Measurements from ENCODE around the gene FAM200A. TPM values are rescaled to one million over a fixed set of nuclear protein-coding genes. Genes with fewer than 3 reads are reported as not detected.
A peak's percentile ranks its signal among the peaks of the same experiment; 100 is the strongest.

FAM200A gene
- total RNA-seq, result 10.6 and 10.9 TPM in 2 replicates
- long read RNA-seq, transcript FAM200A-202 (2 exons, 2,480 nt), result major isoform, 38 of 41 reads
- long read RNA-seq, partial matches to known transcripts, result 0 of 41 reads
- long read RNA-seq, other reads (novel, unspliced or antisense), result 3 of 41 reads

DNA sequence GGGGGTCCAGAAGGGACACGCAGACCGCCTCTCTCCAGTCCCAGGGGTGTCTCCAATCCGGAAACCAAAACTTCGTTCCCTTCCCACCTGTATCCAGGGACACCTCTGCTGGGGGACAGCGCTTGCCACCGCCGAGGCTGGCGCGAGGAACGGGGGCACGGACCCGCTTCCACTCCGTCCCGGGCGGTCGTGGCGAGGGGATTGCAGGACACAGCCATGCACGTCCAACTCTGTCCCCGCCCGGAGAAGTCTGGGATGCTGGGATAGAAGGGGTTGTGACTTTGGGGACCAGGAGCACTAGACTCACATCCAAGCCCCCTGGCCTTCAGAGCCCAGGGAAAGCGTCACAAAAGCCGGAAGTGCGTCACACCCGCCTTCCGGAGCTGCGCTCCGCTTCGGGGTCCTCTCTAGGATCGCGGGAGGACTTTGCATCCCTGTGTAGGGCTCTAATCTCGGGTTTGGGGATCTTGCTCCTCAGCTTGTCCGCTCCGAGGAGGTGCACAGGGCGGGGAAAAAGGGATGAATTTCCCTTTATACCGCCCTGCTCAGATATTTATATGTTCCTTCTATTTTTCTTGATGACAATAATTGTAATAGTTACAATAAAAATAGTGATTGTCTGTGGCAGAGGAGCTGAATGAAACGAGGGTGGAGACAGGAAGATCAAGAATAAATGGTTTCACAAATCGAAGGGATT is at the start of gene FAM200A:
Gene FAM200A, minus strand, starts transcription at position 348 of the 697 bp plus-strand sequence. CDS start 3,707 bp downstream, outside the sequence.
- peaks cover 28% of the 10 kb centered on the region for H3K36me3 Mint-ChIP-seq (ENCODE audit: low read depth)
- H3K4me1 Mint-ChIP-seq, result peaks cover 22% of the 10 kb centered on the region
- H3K27ac Mint-ChIP-seq (ENCODE audit: unreplicated experiment), result peak within 1 kb of the TSS; percentile 93
- peaks cover 3% of the 10 kb centered on the region for H3K9me3 Mint-ChIP-seq
- H3K4me3 Mint-ChIP-seq, result peak within 1 kb of the TSS; percentile 93
- TF ChIP-seq, protein P1, sequence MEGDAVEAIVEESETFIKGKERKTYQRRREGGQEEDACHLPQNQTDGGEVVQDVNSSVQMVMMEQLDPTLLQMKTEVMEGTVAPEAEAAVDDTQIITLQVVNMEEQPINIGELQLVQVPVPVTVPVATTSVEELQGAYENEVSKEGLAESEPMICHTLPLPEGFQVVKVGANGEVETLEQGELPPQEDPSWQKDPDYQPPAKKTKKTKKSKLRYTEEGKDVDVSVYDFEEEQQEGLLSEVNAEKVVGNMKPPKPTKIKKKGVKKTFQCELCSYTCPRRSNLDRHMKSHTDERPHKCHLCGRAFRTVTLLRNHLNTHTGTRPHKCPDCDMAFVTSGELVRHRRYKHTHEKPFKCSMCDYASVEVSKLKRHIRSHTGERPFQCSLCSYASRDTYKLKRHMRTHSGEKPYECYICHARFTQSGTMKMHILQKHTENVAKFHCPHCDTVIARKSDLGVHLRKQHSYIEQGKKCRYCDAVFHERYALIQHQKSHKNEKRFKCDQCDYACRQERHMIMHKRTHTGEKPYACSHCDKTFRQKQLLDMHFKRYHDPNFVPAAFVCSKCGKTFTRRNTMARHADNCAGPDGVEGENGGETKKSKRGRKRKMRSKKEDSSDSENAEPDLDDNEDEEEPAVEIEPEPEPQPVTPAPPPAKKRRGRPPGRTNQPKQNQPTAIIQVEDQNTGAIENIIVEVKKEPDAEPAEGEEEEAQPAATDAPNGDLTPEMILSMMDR (conservative IDR thresholded peaks at IDR 0.05), result no peak
- no peaks in the 10 kb centered on the region for H3K27me3 Mint-ChIP-seq (ENCODE audit: low read depth)
- DNase-seq (ENCODE audit: low read depth, low spot score), result peak; percentile 72

DNA sequence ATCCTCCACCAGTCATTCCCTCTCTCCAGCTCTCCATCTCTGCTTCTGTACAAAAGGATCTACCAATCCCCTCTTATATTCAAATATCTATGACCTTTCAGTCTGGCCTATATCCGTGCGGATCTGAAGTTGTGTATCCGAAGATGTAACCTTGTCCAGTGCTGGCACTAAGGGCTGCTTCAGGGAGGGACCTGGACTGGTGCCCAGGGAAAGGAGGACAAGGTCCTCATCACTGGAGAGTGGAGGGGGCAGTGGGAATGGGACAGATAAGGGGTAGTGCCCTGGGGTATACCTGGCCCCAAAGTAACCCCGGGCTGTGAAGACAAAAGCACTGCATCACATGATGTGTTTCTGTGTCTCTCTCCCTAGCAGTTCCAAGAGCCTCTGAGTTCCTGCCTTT is 47.9 kb upstream of the FAM200A start:
- H3K4me1 Mint-ChIP-seq, result no peaks in the 10 kb centered on the region
- no peaks in the 10 kb centered on the region for H3K9me3 Mint-ChIP-seq
- TF ChIP-seq, protein P1 (conservative IDR thresholded peaks at IDR 0.05), result no peak
- no peaks in the 10 kb centered on the region for H3K27me3 Mint-ChIP-seq (ENCODE audit: low read depth)
- no peaks in the 10 kb centered on the region for H3K36me3 Mint-ChIP-seq (ENCODE audit: low read depth)
- no peak overlapping the region for H3K4me3 Mint-ChIP-seq
- H3K27ac Mint-ChIP-seq (ENCODE audit: unreplicated experiment), result no peak overlapping the region
- DNase-seq (ENCODE audit: low read depth, low spot score), result no peak

DNA sequence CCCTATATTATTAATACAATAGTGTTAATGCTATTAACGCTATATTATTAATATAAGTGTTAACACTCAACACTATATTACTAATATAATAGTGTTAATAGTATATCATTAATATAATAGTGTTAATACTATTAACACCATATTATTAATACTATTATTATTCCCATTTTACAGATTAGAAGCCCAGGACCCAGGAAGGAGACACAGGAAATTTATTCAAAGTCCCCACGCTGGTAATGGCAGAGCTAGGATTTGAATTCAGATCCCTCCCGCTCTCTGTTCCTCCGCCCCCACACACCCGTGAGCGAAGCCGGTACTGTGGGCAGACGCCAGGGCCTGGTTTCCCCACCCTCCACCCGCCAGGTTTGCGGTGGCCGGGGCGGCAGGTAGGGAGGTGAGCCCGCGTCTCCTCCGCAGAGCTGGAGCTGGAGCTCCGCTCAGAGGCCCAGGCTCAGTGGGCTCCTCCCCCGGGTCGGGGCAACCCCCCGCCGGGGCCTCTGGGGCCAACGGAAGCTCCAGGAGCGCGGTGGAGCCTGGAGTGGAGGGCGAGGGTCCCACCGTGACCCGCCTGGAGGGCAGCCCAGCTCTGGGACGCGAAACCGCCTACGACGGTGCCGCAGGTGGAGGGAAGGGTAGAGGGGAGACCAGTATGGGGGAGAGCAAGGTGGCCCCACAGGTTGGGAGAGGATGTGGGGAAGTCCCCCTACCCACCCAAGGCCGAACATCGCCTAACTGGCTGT is 46.0 kb upstream of the FAM200A start, which contains the start of gene TMEM225B:
Gene TMEM225B, plus strand, starts transcription at position 506 of the 740 bp plus-strand sequence. CDS start 6,122 bp downstream, outside the sequence.
- DNase-seq (ENCODE audit: low read depth, low spot score), result no peak
- Mint-ChIP-seq H3K9me3 (no peaks in the 10 kb centered on the region), H3K27ac (ENCODE audit: unreplicated experiment) (no peak within 1 kb of the TSS), H3K4me3 (no peak within 1 kb of the TSS), H3K27me3 (ENCODE audit: low read depth) (no peaks in the 10 kb centered on the region), H3K36me3 (ENCODE audit: low read depth) (no peaks in the 10 kb centered on the region), H3K4me1 (no peaks in the 10 kb centered on the region)
- TF ChIP-seq, protein P1 (conservative IDR thresholded peaks at IDR 0.05), result no peak

DNA sequence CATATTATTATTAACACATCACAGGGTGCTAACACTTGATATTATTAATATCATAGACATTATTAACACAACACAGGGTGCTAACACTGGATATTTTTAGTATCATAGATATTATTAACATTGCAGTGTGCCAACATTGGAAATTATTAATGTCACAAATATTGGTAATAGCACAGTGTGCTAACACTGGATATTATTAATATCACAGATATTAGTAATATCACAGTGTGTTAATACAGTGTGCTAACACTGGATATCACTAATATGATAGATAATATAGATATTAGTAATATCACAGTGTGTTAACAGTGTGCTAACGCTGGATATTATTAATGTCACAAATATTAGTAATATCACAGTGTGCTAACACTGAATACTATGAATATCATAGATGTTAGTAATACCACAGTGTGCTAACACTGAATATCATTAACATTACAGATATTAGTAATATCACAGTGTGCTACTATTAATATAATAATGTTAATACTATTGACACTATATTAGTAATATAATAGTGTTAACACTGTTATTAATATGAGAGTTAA is 44.6 kb upstream of the FAM200A start:
- no peak for DNase-seq (ENCODE audit: low read depth, low spot score)
- Mint-ChIP-seq H3K27ac (ENCODE audit: unreplicated experiment) (no peak overlapping the region), H3K36me3 (ENCODE audit: low read depth) (no peaks in the 10 kb centered on the region), H3K27me3 (ENCODE audit: low read depth) (no peaks in the 10 kb centered on the region), H3K4me1 (no peaks in the 10 kb centered on the region), H3K4me3 (no peak overlapping the region), H3K9me3 (no peaks in the 10 kb centered on the region)
- TF ChIP-seq, protein P1 (conservative IDR thresholded peaks at IDR 0.05), result no peak

DNA sequence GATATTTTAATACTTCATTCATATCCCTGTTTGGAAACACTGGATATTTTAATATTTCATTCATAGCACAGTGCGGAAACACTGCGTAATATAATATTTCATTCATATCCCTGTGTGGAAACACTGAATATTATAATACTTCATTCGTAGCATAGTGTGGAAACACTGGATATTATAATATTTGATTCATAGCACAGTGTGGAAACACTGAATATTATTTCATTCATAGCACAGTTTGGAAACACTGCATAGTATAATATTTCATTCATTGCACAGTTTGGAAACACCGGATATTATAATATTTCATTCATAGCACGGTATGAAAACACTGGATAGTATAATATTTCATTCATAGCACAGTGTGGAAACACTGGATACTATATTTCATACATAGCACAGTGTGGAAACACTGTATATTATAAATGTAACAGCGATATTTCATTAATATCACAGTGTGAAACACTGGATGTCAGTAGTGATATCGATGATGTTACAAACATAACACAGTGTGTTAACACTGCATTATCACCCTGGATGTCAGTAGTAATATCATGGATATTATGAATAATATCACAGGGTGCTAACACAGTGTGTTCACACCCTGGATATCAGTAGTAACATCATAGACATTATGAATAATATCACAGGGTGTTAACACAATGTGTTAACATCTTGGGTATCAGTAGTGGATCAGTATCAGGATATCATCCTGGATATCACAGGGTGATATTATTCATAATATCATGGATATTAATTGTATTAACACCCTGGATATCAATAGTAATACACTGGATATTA is 43.2 kb upstream of the FAM200A start:
- TF ChIP-seq, protein P1 (conservative IDR thresholded peaks at IDR 0.05), result no peak
- H3K4me3 Mint-ChIP-seq, result no peak overlapping the region
- no peaks in the 10 kb centered on the region for H3K36me3 Mint-ChIP-seq (ENCODE audit: low read depth)
- no peak overlapping the region for H3K27ac Mint-ChIP-seq (ENCODE audit: unreplicated experiment)
- no peaks in the 10 kb centered on the region for H3K27me3 Mint-ChIP-seq (ENCODE audit: low read depth)
- H3K9me3 Mint-ChIP-seq, result no peaks in the 10 kb centered on the region
- DNase-seq (ENCODE audit: low read depth, low spot score), result no peak
- no peaks in the 10 kb centered on the region for H3K4me1 Mint-ChIP-seq
